CMK (cell line): ENCODE measurements around the gene ADCY9.
A peak's percentile ranks its signal among the peaks of the same experiment; 100 is the strongest.
"Not testable (repeated sequence)": the region's sequence is repeated elsewhere in the genome, so short reads cannot be mapped to it uniquely, and the experiment has no call there.

Source experiments
- DNase-seq: peaks from one replicate; pipeline ENCODE4 v3.0.0-alpha.2; 2010; ENCODE audit warnings: low read depth

Gene ADCY9

GRCh38 chr16:4116325-4117249 is at the start of gene ADCY9:
Gene ADCY9 (minus strand): TSS chr16:4116442. CDS start chr16:4115442, 1,000 bp downstream.
- DNase-seq: peak; percentile 54

- no peak for DNase-seq
Observed at GRCh38 chr16:4160658-4161430, 44.6 kb upstream of the ADCY9 start.

- no peak for DNase-seq
Observed at GRCh38 chr16:4159726-4160125, 43.5 kb upstream of the ADCY9 start.

GRCh38 chr16:4158143-4159093 is 42.2 kb upstream of the ADCY9 start:
- no peak for DNase-seq

- no peak for DNase-seq
Observed at GRCh38 chr16:4157376-4157825, 41.2 kb upstream of the ADCY9 start.

GRCh38 chr16:4156503-4156902 is 40.3 kb upstream of the ADCY9 start:
- not testable (repeated sequence) for DNase-seq

- not testable (repeated sequence) for DNase-seq
Observed at GRCh38 chr16:4153364-4153763, 37.1 kb upstream of the ADCY9 start.

- no peak for DNase-seq
Observed at GRCh38 chr16:4152267-4152666, 36.0 kb upstream of the ADCY9 start.

- no peak for DNase-seq
Observed at GRCh38 chr16:4147236-4147635, 31.0 kb upstream of the ADCY9 start.

GRCh38 chr16:4142268-4142667 is 26.0 kb upstream of the ADCY9 start:
- no peak for DNase-seq

GRCh38 chr16:4141604-4142003 is 25.4 kb upstream of the ADCY9 start:
- DNase-seq: no peak

- DNase-seq: no peak
Observed at GRCh38 chr16:4140652-4141051, 24.4 kb upstream of the ADCY9 start.

- no peak for DNase-seq
Observed at GRCh38 chr16:4139968-4140367, 23.7 kb upstream of the ADCY9 start.

- DNase-seq: no peak
Observed at GRCh38 chr16:4138713-4139112, 22.5 kb upstream of the ADCY9 start.

GRCh38 chr16:4137438-4137837 is 21.2 kb upstream of the ADCY9 start:
- no peak for DNase-seq

GRCh38 chr16:4136229-4136813 is 20.1 kb upstream of the ADCY9 start:
- no peak for DNase-seq

- no peak for DNase-seq
Observed at GRCh38 chr16:4135537-4135936, 19.3 kb upstream of the ADCY9 start.

- no peak for DNase-seq
Observed at GRCh38 chr16:4133897-4134372, 17.7 kb upstream of the ADCY9 start.

GRCh38 chr16:4131621-4132020 is 15.4 kb upstream of the ADCY9 start:
- no peak for DNase-seq

- no peak for DNase-seq
Observed at GRCh38 chr16:4124535-4125294, 8.5 kb upstream of the ADCY9 start.
